Upper lobe of right lung (tissue), 1 donor: Measurements from ENCODE around the gene SERGEF. TPM values are rescaled to one million over a fixed set of nuclear protein-coding genes. Genes with fewer than 3 reads are reported as not detected.

Experiments used
- ATAC-seq: fragments of 200-7000 bp; cut with Tn5 transposase; one replicate; pipeline ENCODE4 v1.9.1; 2020; ENCODE audit warnings: mild to moderate bottlenecking, moderate library complexity
- DNase-seq: peaks from one replicate; pipeline ENCODE4 v3.0.0-alpha.2; 2020
- H3K27ac ChIP-seq: fragments of 200-600 bp; one replicate; pipeline ENCODE4 v1.8.0; 2022
- H3K27me3 ChIP-seq: fragments of 200-600 bp; one replicate; pipeline ENCODE4 v1.8.0; 2022; ENCODE audit warnings: mild to moderate bottlenecking
- H3K36me3 ChIP-seq: fragments of 200-600 bp; one replicate; pipeline ENCODE4 v1.8.0; 2022
- H3K4me1 ChIP-seq: fragments of 200-600 bp; one replicate; pipeline ENCODE4 v1.8.0; 2022
- H3K4me3 ChIP-seq: fragments of 200-600 bp; one replicate; pipeline ENCODE4 v1.8.0; 2022; ENCODE audit warnings: mild to moderate bottlenecking
- H3K9me3 ChIP-seq: fragments of 200-600 bp; one replicate; pipeline ENCODE4 v1.8.0; 2022
- CTCF ChIP-seq: fragments of 200-600 bp; IDR thresholded peaks from one replicate; pipeline ENCODE4 v1.8.0; 2022; ENCODE audit warnings: antibody characterized with exemption
- intact Hi-C: fragments of 100-400 bp; cut with DNase I; formaldehyde crosslinking; loops from one replicate; pipeline ENCODE4 v1.11.0; 2022
- total RNA-seq: library from RNA; stranded (reverse); fragmentation: NEBNext Ultra II Directional; extraction: Animal tissue kit (Norgen Biotek cat#: 25700); gene quantifications from one replicate; pipeline ENCODE4 v1.2.1, GENCODE V29; 2021
- donor health status: DM: no; HTN: yes; CAD: no; lungs with severe emphysema.

SERGEF gene
- total RNA-seq, 1 donor from 2014 or later = 37.6 TPM

DNA sequence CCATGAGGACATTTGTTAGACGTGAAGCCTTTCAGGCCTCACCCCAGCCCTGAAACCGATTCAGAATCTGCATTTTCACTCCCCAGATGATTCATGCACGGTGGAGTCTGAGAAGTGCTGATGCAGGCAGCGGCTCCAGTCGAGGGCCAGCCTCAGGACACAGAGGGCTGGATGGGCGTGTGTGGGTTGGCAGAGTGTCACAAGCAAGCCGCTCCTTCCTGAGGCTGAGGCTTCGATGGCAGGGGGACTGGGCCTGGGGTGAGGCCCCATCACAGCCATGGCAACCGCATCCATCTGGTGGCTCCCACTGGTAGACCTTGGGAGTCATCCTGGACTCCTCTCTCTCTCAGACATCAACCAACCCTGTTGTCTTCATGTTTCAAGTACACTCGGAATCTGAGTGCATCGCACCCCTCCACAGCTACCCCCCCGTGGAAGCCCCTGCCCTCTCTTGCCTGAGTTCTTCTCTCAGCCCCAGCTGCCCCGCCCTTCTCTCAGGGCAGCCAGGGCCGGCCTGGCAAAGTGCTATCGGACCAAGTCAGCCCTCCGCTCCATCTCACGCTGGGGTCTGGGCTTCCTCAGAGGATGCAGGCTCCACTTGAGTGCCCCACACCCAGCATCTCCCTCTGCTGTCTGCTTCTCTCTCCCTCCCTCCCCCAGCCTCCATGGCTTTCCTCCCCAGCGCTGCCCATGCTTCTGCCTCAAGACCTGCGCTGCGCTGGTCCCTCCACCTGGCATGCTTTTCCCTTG is 267.6 kb downstream of the SERGEF start:
- Histone ChIP-seq H3K36me3 (no peaks in the 10 kb centered on the region), H3K27ac (no peak overlapping the region), H3K27me3 (peaks cover 10% of the 10 kb centered on the region), H3K9me3 (no peaks in the 10 kb centered on the region), H3K4me3 (no peak overlapping the region), H3K4me1 (no peaks in the 10 kb centered on the region)
- ATAC-seq (no peak), DNase-seq (peak; percentile 50)
- intact Hi-C loops = no loop called here
- no peak for TF ChIP-seq CTCF

DNA sequence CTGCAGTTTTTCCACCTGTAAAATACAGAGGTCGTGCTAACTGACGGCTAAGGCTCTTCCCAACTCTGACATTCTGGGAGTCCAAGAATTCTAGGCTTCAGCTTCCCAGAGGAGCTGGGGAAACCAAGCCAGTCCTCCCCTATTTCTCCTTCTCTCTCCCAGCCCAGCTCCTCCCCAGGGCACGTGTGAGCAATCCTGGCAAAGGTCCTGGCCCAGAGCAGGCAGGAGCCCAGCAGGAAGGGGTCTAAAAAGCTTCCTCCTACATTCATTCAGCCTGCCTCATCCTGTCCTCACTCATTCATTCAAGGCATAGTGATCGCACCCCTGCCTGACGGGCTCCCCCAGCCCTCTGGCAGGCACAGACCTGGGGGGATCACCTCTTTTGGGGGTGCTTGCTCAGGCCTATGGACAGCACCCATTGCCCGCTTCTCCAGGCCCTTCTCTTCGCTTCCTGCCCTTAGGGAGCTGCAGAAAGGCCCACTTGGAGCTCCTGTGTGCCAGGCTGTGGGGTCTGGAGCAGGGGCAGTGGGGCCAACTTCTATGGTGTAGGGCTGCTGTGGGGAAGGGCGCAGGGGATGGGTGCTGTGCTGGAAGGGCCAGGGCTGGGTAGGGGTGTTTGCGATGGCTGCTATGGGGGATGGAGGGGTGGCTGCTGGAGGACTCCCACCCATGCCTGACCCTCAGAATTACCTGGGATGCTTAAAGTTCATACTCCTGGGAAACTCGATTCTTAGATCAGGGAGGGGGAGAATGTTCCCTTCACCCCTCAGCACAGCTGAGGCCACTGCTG is 268.5 kb downstream of the SERGEF start:
- Histone ChIP-seq H3K4me3 (no peak overlapping the region), H3K9me3 (no peaks in the 10 kb centered on the region), H3K4me1 (no peaks in the 10 kb centered on the region), H3K36me3 (no peaks in the 10 kb centered on the region), H3K27me3 (peaks cover 10% of the 10 kb centered on the region), H3K27ac (no peak overlapping the region)
- TF ChIP-seq CTCF = no peak
- no peak for ATAC-seq
- intact Hi-C loops = no loop called here
- DNase-seq = peak; percentile 34

GRCh38 chr11:17743808-17744119 is 269.1 kb downstream of the SERGEF start:
- intact Hi-C loops = no loop called here
- Histone ChIP-seq H3K27me3 (peaks cover 13% of the 10 kb centered on the region), H3K9me3 (no peaks in the 10 kb centered on the region)

DNA sequence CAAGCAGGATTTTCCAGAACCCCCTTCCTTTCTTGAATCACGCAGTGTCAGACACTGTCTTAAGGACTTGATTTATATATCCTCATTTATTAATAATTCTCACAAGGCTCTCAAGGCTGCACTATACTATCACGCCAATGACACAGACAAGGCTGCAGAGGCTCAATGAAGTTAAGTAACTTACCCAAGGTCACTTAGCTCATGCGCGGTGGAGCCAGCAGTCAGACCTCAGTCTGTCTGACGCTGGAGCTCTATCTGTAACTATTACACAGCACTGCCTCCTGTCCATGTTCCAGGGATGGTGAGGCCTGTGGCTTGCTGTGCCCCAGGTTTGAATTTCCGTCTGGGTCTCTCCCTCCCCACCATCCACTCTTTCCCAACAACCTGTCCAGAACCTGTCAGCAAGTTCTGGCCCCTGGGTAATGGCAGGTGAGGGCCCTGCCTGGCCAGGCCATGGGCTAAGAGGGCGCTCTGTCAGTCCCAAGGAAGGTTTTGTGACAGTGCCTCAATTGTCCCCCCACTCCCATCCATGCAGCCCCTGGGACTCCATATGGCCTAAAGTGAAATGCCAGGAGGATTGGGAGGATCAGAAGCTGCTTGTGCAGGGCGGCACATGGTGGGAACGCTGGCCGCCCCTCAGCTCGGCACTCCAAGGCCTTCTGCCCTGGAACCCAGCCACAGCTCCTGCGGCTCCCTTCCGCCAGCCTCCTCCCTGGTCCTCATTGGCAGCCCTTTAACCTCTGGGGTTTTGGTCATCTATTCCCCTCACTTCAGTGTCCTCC is 269.6 kb downstream of the SERGEF start:
- H3K27me3 ChIP-seq = peaks cover 19% of the 10 kb centered on the region
- no peak for ATAC-seq
- no peak overlapping the region for H3K27ac ChIP-seq
- H3K4me3 ChIP-seq = no peak overlapping the region
- no peaks in the 10 kb centered on the region for H3K9me3 ChIP-seq
- H3K4me1 ChIP-seq = no peaks in the 10 kb centered on the region
- no peaks in the 10 kb centered on the region for H3K36me3 ChIP-seq
- TF ChIP-seq CTCF = no peak
- DNase-seq = peak; percentile 29
- intact Hi-C loops = no loop called here

More at GRCh38 chr11:17743808-17744119, 269.1 kb downstream of the SERGEF start:
- no peak for TF ChIP-seq CTCF
- Histone ChIP-seq H3K4me1 (no peaks in the 10 kb centered on the region), H3K27ac (no peak overlapping the region), H3K4me3 (no peak overlapping the region), H3K36me3 (no peaks in the 10 kb centered on the region)
- DNase-seq (peak; percentile 44), ATAC-seq (no peak)

- ATAC-seq = no peak
- H3K9me3 ChIP-seq = no peaks in the 10 kb centered on the region
- peaks cover 25% of the 10 kb centered on the region for H3K27me3 ChIP-seq
- TF ChIP-seq CTCF = no peak
- DNase-seq = peak; percentile 27
- H3K4me3 ChIP-seq = no peak overlapping the region
- no peaks in the 10 kb centered on the region for H3K4me1 ChIP-seq
- no peaks in the 10 kb centered on the region for H3K36me3 ChIP-seq
- intact Hi-C loops = no loop called here
- no peak overlapping the region for H3K27ac ChIP-seq
Observed at GRCh38 chr11:17742019-17742418, 270.8 kb downstream of the SERGEF start.
